Measurements from ENCODE around the gene NFATC1.

The NFATC1 gene

GRCh38 chr18:79509536-79509930, 113.8 kb downstream of the NFATC1 start:
- H3K4me1 ChIP-seq (ENCODE audit: control insufficient read depth, insufficient read depth, low read length): peaks cover 5% of the 10 kb centered on the region; the same call in 1 of the 2 replicates
- H3K27ac ChIP-seq (ENCODE audit: low read depth, low read length): no peak overlapping the region
- peaks cover 3% of the 10 kb centered on the region for H3K27me3 ChIP-seq (ENCODE audit: control insufficient read depth, insufficient read depth, low read length)
- no peak overlapping the region for H3K9ac ChIP-seq (ENCODE audit: low read depth, low read length)
- no peaks in the 10 kb centered on the region for H3K9me3 ChIP-seq (ENCODE audit: control insufficient read depth, insufficient read depth, low read length)
- H3K36me3 ChIP-seq (ENCODE audit: control insufficient read depth, insufficient read depth, low read length): no peaks in the 10 kb centered on the region
- H3K4me3 ChIP-seq (ENCODE audit: low read depth, low read length): no peak overlapping the region

GRCh38 chr18:79510046-79510685, 114.4 kb downstream of the NFATC1 start:
- H3K9me3 ChIP-seq (ENCODE audit: control insufficient read depth, insufficient read depth, low read length): no peaks in the 10 kb centered on the region
- peaks cover 5% of the 10 kb centered on the region; the same call in 1 of the 2 replicates for H3K4me1 ChIP-seq (ENCODE audit: control insufficient read depth, insufficient read depth, low read length)
- no peak overlapping the region for H3K9ac ChIP-seq (ENCODE audit: low read depth, low read length)
- H3K27ac ChIP-seq (ENCODE audit: low read depth, low read length): no peak overlapping the region
- no peak overlapping the region for H3K4me3 ChIP-seq (ENCODE audit: low read depth, low read length)
- H3K36me3 ChIP-seq (ENCODE audit: control insufficient read depth, insufficient read depth, low read length): no peaks in the 10 kb centered on the region
- peaks cover 3% of the 10 kb centered on the region for H3K27me3 ChIP-seq (ENCODE audit: control insufficient read depth, insufficient read depth, low read length)

GRCh38 chr18:79510731-79511241, 115.1 kb downstream of the NFATC1 start:
- H3K4me1 ChIP-seq (ENCODE audit: control insufficient read depth, insufficient read depth, low read length): peaks cover 5% of the 10 kb centered on the region; the same call in 1 of the 2 replicates
- no peaks in the 10 kb centered on the region for H3K36me3 ChIP-seq (ENCODE audit: control insufficient read depth, insufficient read depth, low read length)
- no peaks in the 10 kb centered on the region for H3K9me3 ChIP-seq (ENCODE audit: control insufficient read depth, insufficient read depth, low read length)
- peaks cover 3% of the 10 kb centered on the region for H3K27me3 ChIP-seq (ENCODE audit: control insufficient read depth, insufficient read depth, low read length)
- no peak overlapping the region for H3K27ac ChIP-seq (ENCODE audit: low read depth, low read length)
- no peak overlapping the region for H3K4me3 ChIP-seq (ENCODE audit: low read depth, low read length)
- no peak overlapping the region for H3K9ac ChIP-seq (ENCODE audit: low read depth, low read length)

GRCh38 chr18:79511271-79511670, 115.5 kb downstream of the NFATC1 start:
- H3K9ac ChIP-seq (ENCODE audit: low read depth, low read length): no peak overlapping the region
- peaks cover 3% of the 10 kb centered on the region for H3K27me3 ChIP-seq (ENCODE audit: control insufficient read depth, insufficient read depth, low read length)

GRCh38 chr18:79511671-79512301, 116.1 kb downstream of the NFATC1 start:
- peaks cover 3% of the 10 kb centered on the region for H3K27me3 ChIP-seq (ENCODE audit: control insufficient read depth, insufficient read depth, low read length)
- no peak overlapping the region for H3K27ac ChIP-seq (ENCODE audit: low read depth, low read length)
- no peaks in the 10 kb centered on the region for H3K36me3 ChIP-seq (ENCODE audit: control insufficient read depth, insufficient read depth, low read length)
- no peaks in the 10 kb centered on the region for H3K9me3 ChIP-seq (ENCODE audit: control insufficient read depth, insufficient read depth, low read length)
- no peak overlapping the region for H3K9ac ChIP-seq (ENCODE audit: low read depth, low read length)
- peaks cover 5% of the 10 kb centered on the region; the same call in 1 of the 2 replicates for H3K4me1 ChIP-seq (ENCODE audit: control insufficient read depth, insufficient read depth, low read length)
- no peak overlapping the region for H3K4me3 ChIP-seq (ENCODE audit: low read depth, low read length)

More at GRCh38 chr18:79511271-79511670, 115.5 kb downstream of the NFATC1 start:
- Histone ChIP-seq H3K27ac (ENCODE audit: low read depth, low read length) (no peak overlapping the region), H3K4me3 (ENCODE audit: low read depth, low read length) (no peak overlapping the region), H3K9me3 (ENCODE audit: control insufficient read depth, insufficient read depth, low read length) (no peaks in the 10 kb centered on the region), H3K36me3 (ENCODE audit: control insufficient read depth, insufficient read depth, low read length) (no peaks in the 10 kb centered on the region), H3K4me1 (ENCODE audit: control insufficient read depth, insufficient read depth, low read length) (peaks cover 5% of the 10 kb centered on the region; the same call in 1 of the 2 replicates)

- Histone ChIP-seq H3K4me3 (ENCODE audit: low read depth, low read length) (no peak overlapping the region), H3K9ac (ENCODE audit: low read depth, low read length) (no peak overlapping the region), H3K27me3 (ENCODE audit: control insufficient read depth, insufficient read depth, low read length) (peaks cover 3% of the 10 kb centered on the region), H3K4me1 (ENCODE audit: control insufficient read depth, insufficient read depth, low read length) (peaks cover 4% of the 10 kb centered on the region; the same call in 1 of the 2 replicates), H3K9me3 (ENCODE audit: control insufficient read depth, insufficient read depth, low read length) (no peaks in the 10 kb centered on the region), H3K27ac (ENCODE audit: low read depth, low read length) (no peak overlapping the region), H3K36me3 (ENCODE audit: control insufficient read depth, insufficient read depth, low read length) (no peaks in the 10 kb centered on the region)
These were observed 117.0 kb downstream of the NFATC1 start for GRCh38 chr18:79512461-79513380.

GRCh38 chr18:79513381-79514081, 117.8 kb downstream of the NFATC1 start:
- Histone ChIP-seq H3K27me3 (ENCODE audit: control insufficient read depth, insufficient read depth, low read length) (peaks cover 1% of the 10 kb centered on the region; the same call in 1 of the 2 replicates), H3K4me3 (ENCODE audit: low read depth, low read length) (no peak overlapping the region), H3K36me3 (ENCODE audit: control insufficient read depth, insufficient read depth, low read length) (no peaks in the 10 kb centered on the region), H3K4me1 (ENCODE audit: control insufficient read depth, insufficient read depth, low read length) (no peaks in the 10 kb centered on the region), H3K9me3 (ENCODE audit: control insufficient read depth, insufficient read depth, low read length) (no peaks in the 10 kb centered on the region), H3K9ac (ENCODE audit: low read depth, low read length) (no peak overlapping the region), H3K27ac (ENCODE audit: low read depth, low read length) (no peak overlapping the region)

GRCh38 chr18:79515331-79515730, 119.6 kb downstream of the NFATC1 start:
- H3K4me1 ChIP-seq (ENCODE audit: control insufficient read depth, insufficient read depth, low read length): no peaks in the 10 kb centered on the region
- H3K27me3 ChIP-seq (ENCODE audit: control insufficient read depth, insufficient read depth, low read length): no peaks in the 10 kb centered on the region
- no peaks in the 10 kb centered on the region for H3K9me3 ChIP-seq (ENCODE audit: control insufficient read depth, insufficient read depth, low read length)
- no peak overlapping the region for H3K27ac ChIP-seq (ENCODE audit: low read depth, low read length)
- H3K9ac ChIP-seq (ENCODE audit: low read depth, low read length): no peak overlapping the region
- no peaks in the 10 kb centered on the region for H3K36me3 ChIP-seq (ENCODE audit: control insufficient read depth, insufficient read depth, low read length)
- no peak overlapping the region for H3K4me3 ChIP-seq (ENCODE audit: low read depth, low read length)

GRCh38 chr18:79515944-79516351, 120.2 kb downstream of the NFATC1 start:
- H3K27ac ChIP-seq (ENCODE audit: low read depth, low read length): no peak overlapping the region
- no peaks in the 10 kb centered on the region for H3K9me3 ChIP-seq (ENCODE audit: control insufficient read depth, insufficient read depth, low read length)
- no peaks in the 10 kb centered on the region for H3K4me1 ChIP-seq (ENCODE audit: control insufficient read depth, insufficient read depth, low read length)
- H3K36me3 ChIP-seq (ENCODE audit: control insufficient read depth, insufficient read depth, low read length): no peaks in the 10 kb centered on the region
- no peak overlapping the region for H3K9ac ChIP-seq (ENCODE audit: low read depth, low read length)
- no peaks in the 10 kb centered on the region for H3K27me3 ChIP-seq (ENCODE audit: control insufficient read depth, insufficient read depth, low read length)
- no peak overlapping the region for H3K4me3 ChIP-seq (ENCODE audit: low read depth, low read length)

GRCh38 chr18:79516441-79516931, 120.8 kb downstream of the NFATC1 start:
- Histone ChIP-seq H3K27ac (ENCODE audit: low read depth, low read length) (no peak overlapping the region), H3K4me1 (ENCODE audit: control insufficient read depth, insufficient read depth, low read length) (no peaks in the 10 kb centered on the region), H3K36me3 (ENCODE audit: control insufficient read depth, insufficient read depth, low read length) (no peaks in the 10 kb centered on the region), H3K9ac (ENCODE audit: low read depth, low read length) (no peak overlapping the region), H3K9me3 (ENCODE audit: control insufficient read depth, insufficient read depth, low read length) (no peaks in the 10 kb centered on the region), H3K27me3 (ENCODE audit: control insufficient read depth, insufficient read depth, low read length) (no peaks in the 10 kb centered on the region), H3K4me3 (ENCODE audit: low read depth, low read length) (no peak overlapping the region)

Measured in HUES48 (cell line).